ENCODE results near the gene VPS29. TPM values are rescaled to one million over a fixed set of nuclear protein-coding genes. Genes with fewer than 3 reads are reported as not detected.
"Not testable (repeated sequence)": the region's sequence is repeated elsewhere in the genome, so short reads cannot be mapped to it uniquely, and the experiment has no call there.

Gene VPS29
- total RNA-seq, 1 experiment from 2014 or later, result 156 TPM

DNA sequence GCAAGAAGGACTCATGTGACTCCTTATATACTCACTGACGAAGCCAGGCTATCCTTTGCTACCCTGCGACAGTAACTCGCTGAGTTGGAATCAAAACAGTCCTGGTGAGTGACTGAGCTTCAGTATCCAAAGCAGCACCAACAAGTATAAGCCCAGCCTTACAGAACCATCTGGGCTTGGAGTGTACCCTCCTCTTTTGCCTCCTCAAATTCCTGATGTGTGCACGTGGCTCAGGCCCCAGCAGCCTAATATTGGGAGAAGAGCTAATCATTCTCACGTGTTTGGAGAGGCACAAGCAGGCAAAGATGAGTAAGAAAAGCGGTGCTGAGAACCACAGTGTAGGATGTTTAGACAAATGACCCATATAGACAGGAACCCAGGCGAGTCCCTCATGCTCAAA lies 46.8 kb upstream of the VPS29 start:
- Mint-ChIP-seq H3K27me3 (ENCODE audit: unreplicated experiment) (no peaks in the 10 kb centered on the region), H3K4me3 (ENCODE audit: low read depth, unreplicated experiment) (no peak overlapping the region), H3K36me3 (ENCODE audit: insufficient read depth, unreplicated experiment) (peaks cover 15% of the 10 kb centered on the region), H3K9me3 (ENCODE audit: low read depth, unreplicated experiment) (no peaks in the 10 kb centered on the region), H3K27ac (ENCODE audit: unreplicated experiment) (no peak overlapping the region), H3K4me1 (ENCODE audit: low read depth, unreplicated experiment) (peaks cover 7% of the 10 kb centered on the region)
- CTCF ChIA-PET, result interaction anchor here (0.6 to 0.9 kb wide), 3 partner anchors 27 to 1852 kb away, joined by 3 to 5 read pairs (median 3); no protein-coding TSS in a partner anchor
- intact Hi-C loops (cut with micrococcal nuclease; ENCODE audit: unreplicated experiment), result no loop called here
- TF ChIP-seq, protein P1, sequence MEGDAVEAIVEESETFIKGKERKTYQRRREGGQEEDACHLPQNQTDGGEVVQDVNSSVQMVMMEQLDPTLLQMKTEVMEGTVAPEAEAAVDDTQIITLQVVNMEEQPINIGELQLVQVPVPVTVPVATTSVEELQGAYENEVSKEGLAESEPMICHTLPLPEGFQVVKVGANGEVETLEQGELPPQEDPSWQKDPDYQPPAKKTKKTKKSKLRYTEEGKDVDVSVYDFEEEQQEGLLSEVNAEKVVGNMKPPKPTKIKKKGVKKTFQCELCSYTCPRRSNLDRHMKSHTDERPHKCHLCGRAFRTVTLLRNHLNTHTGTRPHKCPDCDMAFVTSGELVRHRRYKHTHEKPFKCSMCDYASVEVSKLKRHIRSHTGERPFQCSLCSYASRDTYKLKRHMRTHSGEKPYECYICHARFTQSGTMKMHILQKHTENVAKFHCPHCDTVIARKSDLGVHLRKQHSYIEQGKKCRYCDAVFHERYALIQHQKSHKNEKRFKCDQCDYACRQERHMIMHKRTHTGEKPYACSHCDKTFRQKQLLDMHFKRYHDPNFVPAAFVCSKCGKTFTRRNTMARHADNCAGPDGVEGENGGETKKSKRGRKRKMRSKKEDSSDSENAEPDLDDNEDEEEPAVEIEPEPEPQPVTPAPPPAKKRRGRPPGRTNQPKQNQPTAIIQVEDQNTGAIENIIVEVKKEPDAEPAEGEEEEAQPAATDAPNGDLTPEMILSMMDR (IDR thresholded peaks at IDR 0.05; ENCODE audit: unreplicated experiment), result no peak
- no peak for DNase-seq
- BruUV-seq (replicated peaks), result no TSS peak

DNA sequence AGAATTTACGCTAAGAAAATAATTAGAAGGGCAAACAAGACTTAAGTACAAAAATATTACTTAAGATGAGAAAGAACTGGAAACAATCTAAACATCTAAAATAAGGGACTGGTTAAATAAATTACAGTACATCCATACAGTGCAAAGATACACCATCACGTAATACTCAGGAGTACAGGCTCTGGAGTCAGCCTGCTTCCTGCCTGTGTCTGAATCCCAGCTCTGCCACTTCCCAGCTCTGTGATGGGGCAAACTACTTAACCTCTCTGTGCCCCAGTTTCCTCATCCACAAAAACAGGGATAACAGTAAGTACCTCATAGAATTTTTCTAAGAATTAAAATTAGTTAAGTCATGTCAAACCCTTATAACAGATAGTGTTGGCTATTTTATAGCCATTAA lies 45.2 kb upstream of the VPS29 start:
- intact Hi-C loops (cut with micrococcal nuclease; ENCODE audit: unreplicated experiment), result no loop called here
- Mint-ChIP-seq H3K4me1 (ENCODE audit: low read depth, unreplicated experiment) (peaks cover 7% of the 10 kb centered on the region), H3K27ac (ENCODE audit: unreplicated experiment) (no peak overlapping the region), H3K4me3 (ENCODE audit: low read depth, unreplicated experiment) (no peak overlapping the region), H3K27me3 (ENCODE audit: unreplicated experiment) (no peaks in the 10 kb centered on the region), H3K9me3 (ENCODE audit: low read depth, unreplicated experiment) (no peaks in the 10 kb centered on the region), H3K36me3 (ENCODE audit: insufficient read depth, unreplicated experiment) (peaks cover 24% of the 10 kb centered on the region)
- no peak for DNase-seq
- BruUV-seq (replicated peaks), result no TSS peak
- TF ChIP-seq, protein P1 (IDR thresholded peaks at IDR 0.05; ENCODE audit: unreplicated experiment), result no peak
- CTCF ChIA-PET, result interaction anchor here (0.7 kb wide), 1 partner anchor 53 kb away, joined by 3 read pairs; no protein-coding TSS in a partner anchor

DNA sequence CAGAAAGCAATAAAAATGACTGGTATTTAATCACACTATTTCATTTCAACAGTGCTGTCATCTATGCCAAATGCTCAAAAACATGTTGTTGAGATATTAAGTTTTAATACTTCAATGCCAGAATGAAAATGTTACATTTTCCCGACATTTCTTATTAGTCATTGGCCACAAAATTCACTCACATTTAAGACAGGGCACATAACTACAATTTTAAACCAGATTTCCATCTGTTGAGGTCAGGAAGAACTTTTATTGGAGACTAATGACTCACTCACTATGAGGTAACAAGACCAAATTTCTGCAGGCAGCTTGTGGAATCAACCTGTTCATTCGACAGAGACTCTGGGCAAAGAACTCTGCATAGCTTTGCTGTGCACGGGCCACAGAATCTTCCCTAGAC lies 44.4 kb upstream of the VPS29 start:
- intact Hi-C loops (cut with micrococcal nuclease; ENCODE audit: unreplicated experiment), result no loop called here
- H3K4me3 Mint-ChIP-seq (ENCODE audit: low read depth, unreplicated experiment), result no peak overlapping the region
- CTCF ChIA-PET, result no interaction called here
- TF ChIP-seq, protein P1 (IDR thresholded peaks at IDR 0.05; ENCODE audit: unreplicated experiment), result no peak
- H3K4me1 Mint-ChIP-seq (ENCODE audit: low read depth, unreplicated experiment), result peaks cover 7% of the 10 kb centered on the region
- BruUV-seq (replicated peaks), result no TSS peak
- peak overlapping the region; percentile 38 for H3K27ac Mint-ChIP-seq (ENCODE audit: unreplicated experiment)
- H3K9me3 Mint-ChIP-seq (ENCODE audit: low read depth, unreplicated experiment), result no peaks in the 10 kb centered on the region
- DNase-seq, result no peak
- H3K27me3 Mint-ChIP-seq (ENCODE audit: unreplicated experiment), result no peaks in the 10 kb centered on the region
- H3K36me3 Mint-ChIP-seq (ENCODE audit: insufficient read depth, unreplicated experiment), result peaks cover 24% of the 10 kb centered on the region

DNA sequence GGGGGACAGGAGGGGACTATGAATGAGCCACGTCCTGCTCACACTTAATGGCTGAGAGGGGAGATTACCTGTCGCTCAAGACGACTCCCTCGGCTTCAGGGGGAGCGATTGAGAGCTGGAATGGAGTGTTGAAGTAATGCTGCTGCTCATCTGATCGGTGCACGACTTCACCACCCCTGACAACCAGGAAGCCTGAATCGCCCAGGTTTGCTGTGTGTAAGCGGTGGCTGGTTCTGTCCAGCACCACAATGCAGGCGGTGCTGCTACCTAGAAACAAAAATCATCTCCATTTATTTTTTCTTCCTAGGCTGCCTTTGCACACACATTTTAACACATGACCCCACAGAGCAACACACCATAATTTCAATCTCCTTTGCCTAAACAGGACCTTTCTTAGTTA lies 43.9 kb upstream of the VPS29 start:
- peak overlapping the region; percentile 38 for H3K27ac Mint-ChIP-seq (ENCODE audit: unreplicated experiment)
- H3K4me1 Mint-ChIP-seq (ENCODE audit: low read depth, unreplicated experiment), result peaks cover 7% of the 10 kb centered on the region
- H3K36me3 Mint-ChIP-seq (ENCODE audit: insufficient read depth, unreplicated experiment), result peaks cover 27% of the 10 kb centered on the region
- no peaks in the 10 kb centered on the region for H3K9me3 Mint-ChIP-seq (ENCODE audit: low read depth, unreplicated experiment)
- BruUV-seq (replicated peaks), result no TSS peak
- H3K4me3 Mint-ChIP-seq (ENCODE audit: low read depth, unreplicated experiment), result no peak overlapping the region
- intact Hi-C loops (cut with micrococcal nuclease; ENCODE audit: unreplicated experiment), result no loop called here
- H3K27me3 Mint-ChIP-seq (ENCODE audit: unreplicated experiment), result no peaks in the 10 kb centered on the region
- TF ChIP-seq, protein P1 (IDR thresholded peaks at IDR 0.05; ENCODE audit: unreplicated experiment), result no peak
- CTCF ChIA-PET, result interaction anchor here (0.6 kb wide), 1 partner anchor 33 kb away, joined by 3 read pairs; no protein-coding TSS in a partner anchor
- no peak for DNase-seq

DNA sequence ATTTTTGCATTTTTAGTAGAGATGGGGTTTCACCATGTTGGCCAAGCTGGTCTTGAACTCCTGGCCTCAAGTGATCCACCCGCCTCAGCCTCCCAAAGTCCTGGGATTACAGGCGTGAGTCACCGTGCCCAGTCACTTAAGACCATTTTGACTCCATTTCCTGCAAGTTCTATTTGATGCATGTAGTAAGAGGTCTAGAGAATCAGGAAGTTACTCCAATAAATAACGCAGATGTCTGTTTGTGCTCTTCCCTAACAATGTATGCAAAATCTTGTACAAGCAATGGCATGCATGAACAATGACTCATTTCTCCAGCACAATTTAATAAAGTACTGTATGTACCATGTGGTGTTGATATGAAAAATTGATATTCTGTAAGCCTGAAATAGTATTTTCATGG lies 43.3 kb upstream of the VPS29 start:
- not testable (repeated sequence) for H3K4me3 Mint-ChIP-seq (ENCODE audit: low read depth, unreplicated experiment); H3K27ac Mint-ChIP-seq (ENCODE audit: unreplicated experiment)

More for the DNA sequence above, 43.3 kb upstream of the VPS29 start:
- BruUV-seq (replicated peaks); H3K9me3 Mint-ChIP-seq (ENCODE audit: low read depth, unreplicated experiment); H3K4me1 Mint-ChIP-seq (ENCODE audit: low read depth, unreplicated experiment); intact Hi-C loops (cut with micrococcal nuclease; ENCODE audit: unreplicated experiment); DNase-seq; H3K27me3 Mint-ChIP-seq (ENCODE audit: unreplicated experiment): not testable (repeated sequence)
- peaks cover 30% of the 10 kb centered on the region for H3K36me3 Mint-ChIP-seq (ENCODE audit: insufficient read depth, unreplicated experiment)
- CTCF ChIA-PET, result interaction anchor here (0.6 kb wide), 1 partner anchor 34 kb away, joined by 3 read pairs; no protein-coding TSS in a partner anchor

Data from Calu3 (cell line).